K562 (cell line): ENCODE results near the gene RNU6-1. TPM values are rescaled to one million over a fixed set of nuclear protein-coding genes. Genes with fewer than 3 reads are reported as not detected.

Source experiments
- ADNP ChIP-seq: fragments of 200-800 bp; sonication (Bioruptor generic); IDR thresholded peaks from 2 replicates; pipeline ENCODE4 v1.6.1; 2016; ENCODE audit warnings: missing genetic modification characterization, missing compliant biosample characterization
- CEBPB ChIP-seq: fragments of 450-650 bp; IDR thresholded peaks from 2 replicates; pipeline ENCODE4 v1.6.1; 2016; ENCODE audit warnings: missing genetic modification characterization, missing compliant biosample characterization
- FOXM1 ChIP-seq, 2 experiments: fragments of 450-650 bp in 1 of 2; sonication (generic) in 1 of 2; formaldehyde crosslinking in 1 of 2; IDR thresholded peaks; 2 replicates each; pipeline versions ENCODE4 v1.6.1 to v1.9.0; 2017 to 2022; ENCODE audit warnings: low read depth in 2 of 2, mild to moderate bottlenecking in 2 of 2, missing genetic modification reagents in 1 of 2, moderate library complexity in 1 of 2
- GABPB1 ChIP-seq: sonication (generic); formaldehyde crosslinking; IDR thresholded peaks from 2 replicates; pipeline ENCODE4 v1.8.0; 2022; ENCODE audit warnings: mild to moderate bottlenecking, missing genetic modification reagents
- GATAD2B ChIP-seq: fragments of 450-650 bp; IDR thresholded peaks from 2 replicates; pipeline ENCODE4 v1.6.1; 2017; ENCODE audit warnings: mild to moderate bottlenecking, borderline replicate concordance
- HES1 ChIP-seq: fragments of 450-650 bp; IDR thresholded peaks from 2 replicates; pipeline ENCODE4 v1.6.1; 2016; ENCODE audit warnings: low read depth, mild to moderate bottlenecking, moderate library complexity
- KAT8 ChIP-seq: fragments of 450-650 bp; IDR thresholded peaks from 2 replicates; pipeline ENCODE4 v1.6.1; 2016; ENCODE audit warnings: low read depth, mild to moderate bottlenecking
- MNT ChIP-seq, 2 experiments: fragments of 450-650 bp; conservative IDR thresholded peaks; 2 replicates each; pipeline ENCODE4 v1.6.1; 2017; ENCODE audit warnings: mild to moderate bottlenecking in 2 of 2, moderate library complexity in 2 of 2
- MYBL2 ChIP-seq, 2 experiments: fragments of 450-650 bp in 1 of 2; sonication (generic) in 1 of 2; formaldehyde crosslinking in 1 of 2; IDR thresholded peaks; 2 replicates each; pipeline versions ENCODE4 v1.6.1 to v1.8.1; 2017 to 2022; ENCODE audit warnings: borderline replicate concordance in 1 of 2, inconsistent platforms in 1 of 2, low read depth in 1 of 2, mild to moderate bottlenecking in 1 of 2, missing genetic modification reagents in 1 of 2, moderate library complexity in 1 of 2
- NR4A1 ChIP-seq, 2 experiments: fragments of 250-450 bp in 1 of 2; fragments of 450-650 bp in 1 of 2; sonication (Bioruptor Pico) in 1 of 2; IDR thresholded peaks; 2 replicates each; pipeline versions ENCODE4 v1.4.0 to v1.6.1; 2016 to 2020; ENCODE audit warnings: mild to moderate bottlenecking in 2 of 2, missing compliant biosample characterization in 1 of 2, missing genetic modification characterization in 1 of 2, moderate library complexity in 1 of 2
- PCBP2 ChIP-seq: fragments of 200-400 bp; formaldehyde crosslinking; IDR thresholded peaks from 2 replicates; pipeline ENCODE4 v1.6.1; 2018; ENCODE audit warnings: low read length, low read depth, mild to moderate bottlenecking, moderate library complexity; ENCODE audit not compliant: poor library complexity, severe bottlenecking
- TCF15 ChIP-seq: fragments of 250-450 bp; sonication (Bioruptor Pico); IDR thresholded peaks from 2 replicates; pipeline ENCODE4 v1.8.0; 2022; ENCODE audit warnings: moderate library complexity, mild to moderate bottlenecking, inconsistent platforms
- TCF3 ChIP-seq: sonication (generic); formaldehyde crosslinking; IDR thresholded peaks from 2 replicates; pipeline ENCODE4 v1.4.0; 2020; ENCODE audit warnings: mild to moderate bottlenecking, missing genetic modification reagents
- ZBTB1 ChIP-seq: sonication (generic); formaldehyde crosslinking; IDR thresholded peaks from 2 replicates; pipeline ENCODE4 v1.8.1; 2023; ENCODE audit warnings: missing genetic modification reagents, low read depth, mild to moderate bottlenecking, borderline replicate concordance
- ZNF347 ChIP-seq: fragments of 450-650 bp; formaldehyde crosslinking; IDR thresholded peaks from 2 replicates; pipeline ENCODE4 v1.4.0; 2020; ENCODE audit warnings: low read depth, mild to moderate bottlenecking, moderate library complexity
- ZNF586 ChIP-seq: fragments of 450-650 bp; formaldehyde crosslinking; conservative IDR thresholded peaks from 2 replicates; pipeline ENCODE4 v1.4.0; 2020; ENCODE audit warnings: mild to moderate bottlenecking, moderate library complexity
- ZNF589 ChIP-seq: fragments of 200-800 bp; sonication (Bioruptor generic); IDR thresholded peaks from 2 replicates; pipeline ENCODE4 v1.6.1; 2016; ENCODE audit warnings: low read depth, missing genetic modification characterization, missing compliant biosample characterization
- ZNF668 ChIP-seq: fragments of 250-450 bp; sonication (Bioruptor Pico); IDR thresholded peaks from 2 replicates; pipeline ENCODE4 v1.8.0; 2022; ENCODE audit warnings: mild to moderate bottlenecking, inconsistent platforms
- ZNF740 ChIP-seq, 3 experiments: fragments of 200-800 bp in 1 of 3; sonication (Bioruptor generic) in 1 of 3; sonication (generic) in 1 of 3; formaldehyde crosslinking in 1 of 3; IDR thresholded peaks; 2 replicates each; pipeline versions ENCODE4 v1.6.1 to v1.8.0; 2016 to 2022; ENCODE audit warnings: mild to moderate bottlenecking in 2 of 3, missing compliant biosample characterization in 2 of 3, missing genetic modification characterization in 2 of 3, missing genetic modification reagents in 1 of 3
- polyA plus RNA-seq, 8 experiments: library from polyadenylated mRNA; depleted of rRNA in 4 of 8; stranded (reverse) in 5 of 8; unstranded in 3 of 8; fragments of >200 nt; fragmentation: Nextera tagmentation in 2 of 8; fragmentation: Illumina TruSeq in 1 of 8; extraction: Ambion mirVana in 2 of 8; extraction: Trizol in 1 of 8; gene quantifications; 2 replicates each; pipeline versions ENCODE4 v1.2.1 to v1.2.3, GENCODE V29; 2011 to 2014; ENCODE audit warnings: inconsistent platforms in 1 of 8, missing spikeins in 1 of 8
- total RNA-seq, 7 experiments: library from RNA; depleted of rRNA in 6 of 7; stranded (reverse); fragments of >200 nt in 6 of 7; fragmentation: Illumina TruSeq in 2 of 7; extraction: Trizol in 2 of 7; gene quantifications; 2 replicates each; pipeline versions ENCODE4 v1.2.1 to v1.2.3, GENCODE V29; 2011 to 2021; ENCODE audit warnings: low replicate concordance in 1 of 7

Gene RNU6-1
- total and polyA plus RNA-seq, 9 of the 15 experiments (the other 6 are each of a cell fraction or from before 2014, with no cell fraction given): not detected

- TF ChIP-seq ZNF589 (CRISPR knock-in tag) (no peak), KAT8 (no peak), TCF3 (CRISPR knock-in tag) (peak; percentile 23; the same call in 1 of the 2 replicates), ZNF347 (no peak), GATAD2B (peak; percentile 38; the same call in 1 of the 2 replicates), NR4A1 (CRISPR knock-in tag; IDR thresholded peaks at IDR 0.05) (no peak), NR4A1 (tag; IDR thresholded peaks at IDR 0.05) (no peak), TCF15 (CRISPR knock-in tag) (no peak), ZNF586 (CRISPR knock-in tag) (no peak), MNT (conservative IDR thresholded peaks at IDR 0.05) (peak; percentile 35 to 72; a peak in 3 of 4 replicates), MYBL2 (IDR thresholded peaks at IDR 0.05; ENCODE audit: low read depth) (no peak), MYBL2 (CRISPR knock-in tag; IDR thresholded peaks at IDR 0.05; ENCODE audit: borderline replicate concordance) (no peak), CEBPB (tag) (no peak), FOXM1 (IDR thresholded peaks at IDR 0.05; ENCODE audit: low read depth) (no peak), FOXM1 (CRISPR knock-in tag; IDR thresholded peaks at IDR 0.05; ENCODE audit: low read depth) (no peak), PCBP2 (no peak), ZNF740 (CRISPR knock-in tag; IDR thresholded peaks at IDR 0.05) (no peak), ZNF740 (tag; IDR thresholded peaks at IDR 0.05) (no peak), ADNP (no peak), GABPB1 (CRISPR knock-in tag) (no peak), HES1 (no peak), ZBTB1 (CRISPR knock-in tag) (no peak; the same call in 1 of the 2 replicates), ZNF668 (no peak)
Measured at GRCh38 chr15:67884514-67885174, 44.8 kb upstream of the RNU6-1 start (continued).
